GM12865 (cell line): ENCODE results near the gene CCDC3.

Experiments used
- DNase-seq: peaks from one replicate; pipeline ENCODE4 v3.0.0; 2010; ENCODE audit warnings: low read depth
- H3K4me3 ChIP-seq: 2 replicates; pipeline ENCODE4 v1.5.1; 2011; ENCODE audit warnings: mild to moderate bottlenecking, low read depth, low read length, control low read depth
- CTCF ChIP-seq: IDR thresholded peaks from 2 replicates; pipeline ENCODE4 v1.5.1; 2011; ENCODE audit warnings: low read length, control low read depth, low read depth, inconsistent platforms; ENCODE audit not compliant: insufficient read depth; ENCODE audit errors: missing control alignments

Gene CCDC3

GRCh38 chr10:12958546-12959110 lies 42.9 kb downstream of the CCDC3 start:
- no peak for TF ChIP-seq CTCF
- H3K4me3 ChIP-seq = no peak overlapping the region
- DNase-seq = no peak

DNA sequence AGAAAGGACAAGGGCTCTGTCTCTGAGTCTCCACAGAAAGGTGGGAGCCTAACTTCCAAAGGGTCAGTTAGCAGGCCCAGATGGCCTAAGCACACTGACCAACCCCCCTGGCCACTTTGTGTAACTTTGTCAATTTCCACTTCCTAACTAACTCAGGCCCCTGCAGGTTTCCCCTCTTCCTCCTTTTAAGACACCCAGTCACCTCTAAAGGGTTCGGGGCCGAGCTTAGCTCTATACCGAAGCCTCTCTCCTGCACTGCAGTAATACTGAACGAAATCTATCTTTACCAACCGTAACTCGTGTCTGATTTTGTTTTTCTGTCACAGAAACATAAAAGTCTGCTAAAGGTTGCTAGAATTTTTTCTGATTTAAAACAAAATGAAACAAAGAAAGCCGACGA lies 44.4 kb downstream of the CCDC3 start:
- DNase-seq = no peak
- no peak for TF ChIP-seq CTCF
- no peak overlapping the region for H3K4me3 ChIP-seq

GRCh38 chr10:12954866-12955265 lies 46.6 kb downstream of the CCDC3 start:
- DNase-seq = no peak
- H3K4me3 ChIP-seq = no peak overlapping the region
- no peak for TF ChIP-seq CTCF

DNA sequence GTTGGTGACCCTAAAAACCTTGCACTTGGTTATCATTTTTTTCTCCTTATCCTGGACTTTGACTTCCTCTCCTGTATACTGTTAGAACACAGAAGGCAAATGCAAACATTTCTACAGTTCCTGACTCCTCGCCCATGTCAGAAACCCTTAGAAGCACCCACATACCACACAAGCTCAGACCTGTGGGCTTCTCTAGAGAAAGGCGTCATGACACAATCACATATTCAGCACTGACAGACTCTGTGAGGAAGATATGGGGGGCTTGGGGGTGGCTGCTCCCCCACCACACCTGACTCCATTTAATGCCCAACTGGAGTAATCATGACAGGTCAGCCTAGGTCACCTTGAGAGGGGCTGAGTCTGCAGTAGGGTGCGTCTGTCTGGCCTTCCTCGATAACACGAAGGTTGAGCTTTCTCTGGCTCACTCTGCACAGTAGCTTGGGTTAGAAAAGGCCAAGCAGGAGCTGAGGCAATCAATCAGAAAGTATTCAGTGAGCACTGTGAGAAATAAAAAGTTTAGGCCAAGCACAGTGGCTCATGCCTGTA lies 50.9 kb downstream of the CCDC3 start:
- TF ChIP-seq CTCF = no peak
- DNase-seq = no peak
- H3K4me3 ChIP-seq = no peak overlapping the region

DNA sequence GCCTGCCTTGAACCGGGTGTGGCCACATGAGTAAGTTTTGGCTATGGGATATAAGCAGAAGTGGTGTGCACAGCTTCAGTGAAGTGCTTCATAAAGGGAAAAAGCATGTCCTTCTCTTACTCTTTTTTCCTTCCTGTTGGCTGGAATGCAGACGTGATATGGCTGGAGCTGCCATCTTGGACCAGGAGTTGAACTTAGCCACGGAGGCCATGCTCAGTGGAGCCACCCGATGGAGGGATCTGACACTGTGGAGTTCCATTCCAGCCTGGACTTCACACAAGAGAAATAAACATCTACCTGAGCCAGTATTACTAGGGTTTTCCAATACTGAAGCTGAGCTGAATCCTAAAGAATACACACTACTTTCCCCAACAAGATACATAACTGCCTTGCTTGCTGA lies 52.3 kb downstream of the CCDC3 start:
- no peak for TF ChIP-seq CTCF
- H3K4me3 ChIP-seq = no peak overlapping the region
- DNase-seq = no peak

DNA sequence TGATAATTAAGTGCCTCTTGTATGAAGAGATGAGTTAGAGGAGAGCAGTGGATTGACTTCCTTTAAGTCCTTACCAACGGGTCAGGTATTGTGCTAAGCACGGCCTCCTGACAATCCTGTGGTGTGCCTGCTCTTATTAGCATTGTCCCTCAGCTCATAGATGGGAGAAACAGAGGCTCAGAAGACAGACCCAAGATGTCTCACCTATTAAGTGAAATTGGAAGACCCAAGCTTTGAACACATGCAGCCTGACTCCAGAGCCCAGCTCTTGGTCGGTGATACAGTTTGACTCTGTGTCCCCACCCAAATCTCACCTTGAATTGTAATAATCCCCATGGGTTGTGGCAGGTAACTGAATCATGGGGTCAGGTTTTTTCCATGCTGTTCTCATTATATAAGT lies 53.8 kb downstream of the CCDC3 start:
- H3K4me3 ChIP-seq = no peak overlapping the region
- TF ChIP-seq CTCF = no peak
- no peak for DNase-seq

GRCh38 chr10:12946372-12946771 lies 55.1 kb downstream of the CCDC3 start:
- no peak for TF ChIP-seq CTCF
- peak; percentile 2 for DNase-seq
- no peak overlapping the region for H3K4me3 ChIP-seq
